ENCODE measurements around the gene INS.
"Not testable (repeated sequence)": the region's sequence is repeated elsewhere in the genome, so short reads cannot be mapped to it uniquely, and the experiment has no call there.

Gene INS

DNA sequence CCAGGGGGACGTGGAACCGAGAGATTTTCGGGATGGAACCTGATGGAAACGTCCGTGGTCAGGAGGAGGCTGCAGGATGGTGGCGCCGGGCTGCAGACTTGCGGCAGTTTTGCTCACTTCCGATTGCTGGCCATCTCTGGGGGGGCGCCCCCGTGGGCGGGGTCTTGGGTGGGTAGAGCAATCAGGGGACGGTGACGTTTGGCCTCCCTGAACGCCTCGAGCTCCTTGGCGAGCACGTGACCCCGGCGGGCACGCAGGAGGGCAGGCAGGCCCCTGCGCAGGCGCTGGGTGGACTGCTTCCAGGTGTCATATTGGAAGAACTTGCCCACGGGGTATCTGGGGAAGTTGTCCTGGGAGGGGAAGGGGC, 28.2 kb downstream of the INS start:
- DNase-seq (ENCODE audit: low spot score) = no peak

GRCh38 chr11:2132246-2132645, 28.8 kb downstream of the INS start:
- DNase-seq (ENCODE audit: low spot score) = no peak

GRCh38 chr11:2131371-2132236, 29.4 kb downstream of the INS start:
- no peak for DNase-seq (ENCODE audit: low spot score)

- DNase-seq (ENCODE audit: low spot score) = no peak
Observed at GRCh38 chr11:2130881-2131352, 30.1 kb downstream of the INS start.

GRCh38 chr11:2129699-2130366, 31.2 kb downstream of the INS start:
- DNase-seq (ENCODE audit: low spot score) = no peak

GRCh38 chr11:2129308-2129698, 31.7 kb downstream of the INS start:
- DNase-seq (ENCODE audit: low spot score) = no peak

DNA sequence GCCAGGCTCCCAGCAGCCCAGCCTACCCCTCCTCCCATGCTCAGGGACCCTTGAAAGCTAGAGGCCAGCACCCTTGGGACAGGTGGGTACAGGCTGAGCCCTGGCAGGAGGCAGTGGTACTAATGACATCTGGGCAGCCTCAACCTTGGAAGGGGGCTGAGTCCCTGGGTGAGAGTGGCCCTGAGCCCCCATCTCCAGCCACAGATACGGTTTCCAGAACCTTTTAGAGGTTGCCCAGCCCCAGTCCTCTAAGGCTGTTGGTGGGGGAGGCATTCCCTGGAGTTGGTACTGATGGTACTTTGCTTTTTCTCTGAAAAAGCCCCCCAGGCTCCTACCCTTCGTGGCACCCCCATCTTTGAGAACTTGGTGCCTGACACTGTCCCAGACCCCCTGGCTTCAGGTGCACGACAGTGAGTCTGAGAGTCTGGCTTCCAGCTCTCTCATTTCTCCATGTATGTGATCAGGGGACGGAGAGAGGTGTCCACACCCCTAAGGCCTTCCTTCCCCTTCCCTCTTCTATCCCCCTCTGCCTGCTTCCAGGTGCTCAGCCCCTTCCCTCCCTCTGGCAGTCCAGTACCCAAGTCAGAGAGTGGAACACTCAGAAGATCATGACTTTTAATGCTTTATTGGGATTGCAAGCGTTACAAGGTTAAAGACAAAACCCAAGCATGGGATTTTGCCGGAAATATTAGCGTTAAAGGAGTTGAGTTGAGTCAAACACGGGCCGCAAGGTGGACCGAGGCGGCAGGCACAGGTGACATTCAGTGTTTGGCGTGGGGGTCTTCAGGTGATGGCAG, 32.3 kb downstream of the INS start:
- no peak for DNase-seq (ENCODE audit: low spot score)

- DNase-seq (ENCODE audit: low spot score) = no peak
Observed at GRCh38 chr11:2128130-2128510, 32.9 kb downstream of the INS start.

DNA sequence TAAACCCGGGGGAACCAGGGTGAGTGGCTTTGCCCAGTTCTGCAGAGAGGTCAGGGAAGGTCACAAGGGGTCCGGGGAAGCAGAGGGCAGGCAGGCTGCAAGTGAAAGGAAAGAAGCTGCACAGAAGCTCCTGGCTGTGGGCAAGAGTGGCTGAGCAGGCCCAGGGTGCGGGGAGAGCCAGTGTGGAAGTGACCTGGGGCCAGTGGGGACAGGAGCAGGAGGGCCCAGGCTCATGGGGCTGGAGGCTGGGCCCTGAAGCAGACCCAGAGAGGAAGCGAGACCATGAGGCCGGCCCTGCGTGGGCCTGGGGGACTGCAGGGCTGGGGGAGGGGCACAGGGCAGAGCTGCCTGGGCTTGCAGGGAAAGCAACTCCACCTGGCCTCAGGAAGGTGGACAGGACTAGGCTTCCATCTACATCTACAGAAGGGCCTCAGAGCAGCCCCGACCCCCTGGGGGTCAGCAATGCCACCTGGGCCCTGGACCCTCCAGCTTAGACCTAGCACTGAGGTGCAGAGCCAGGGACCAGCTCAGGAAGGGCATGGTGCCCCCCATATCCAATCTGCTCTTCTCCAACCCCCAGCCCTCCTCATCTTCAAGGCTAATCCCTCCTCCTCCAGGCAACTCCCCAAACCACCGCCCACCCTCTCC, 33.4 kb downstream of the INS start:
- DNase-seq (ENCODE audit: low spot score) = no peak

- no peak for DNase-seq (ENCODE audit: low spot score)
Observed at GRCh38 chr11:2126520-2127085, 34.4 kb downstream of the INS start.

DNA sequence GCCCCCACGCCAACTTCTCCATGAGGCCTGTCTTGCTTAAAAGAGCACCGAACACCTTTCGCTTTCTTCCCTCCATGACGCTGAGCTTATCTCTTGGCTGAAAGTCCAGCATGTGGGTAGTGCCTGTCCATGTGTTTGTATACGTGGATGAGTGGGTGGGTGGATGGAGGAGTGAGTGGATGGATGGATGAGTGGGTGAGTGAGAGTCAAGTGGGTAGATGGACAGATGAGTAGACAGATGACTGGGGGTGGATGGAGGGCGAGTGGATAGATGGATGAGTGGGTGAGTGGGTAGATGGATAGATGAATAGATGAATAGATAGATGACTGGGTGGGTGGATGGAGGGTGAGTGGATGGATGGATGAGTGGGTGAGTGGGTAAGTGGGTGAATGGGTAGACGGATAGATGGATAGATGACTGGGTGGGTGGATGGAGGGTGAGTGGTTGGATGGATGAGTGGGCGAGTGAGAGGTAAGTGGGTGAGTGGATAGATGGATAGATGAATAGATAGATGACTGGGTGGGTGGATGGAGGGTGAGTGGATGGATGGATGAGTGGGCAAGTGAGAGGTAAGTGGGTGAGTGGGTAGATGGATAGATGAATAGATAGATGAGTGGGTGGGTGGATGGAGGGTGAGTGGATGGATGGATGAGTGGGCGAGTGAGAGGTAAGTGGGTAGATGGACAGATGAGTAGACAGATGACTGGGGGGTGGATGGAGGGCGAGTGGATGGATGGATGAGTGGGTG, 36.1 kb downstream of the INS start:
- not testable (repeated sequence) for DNase-seq (ENCODE audit: low spot score)

GRCh38 chr11:2123628-2123960, 37.4 kb downstream of the INS start:
- no peak for DNase-seq (ENCODE audit: low spot score)

DNA sequence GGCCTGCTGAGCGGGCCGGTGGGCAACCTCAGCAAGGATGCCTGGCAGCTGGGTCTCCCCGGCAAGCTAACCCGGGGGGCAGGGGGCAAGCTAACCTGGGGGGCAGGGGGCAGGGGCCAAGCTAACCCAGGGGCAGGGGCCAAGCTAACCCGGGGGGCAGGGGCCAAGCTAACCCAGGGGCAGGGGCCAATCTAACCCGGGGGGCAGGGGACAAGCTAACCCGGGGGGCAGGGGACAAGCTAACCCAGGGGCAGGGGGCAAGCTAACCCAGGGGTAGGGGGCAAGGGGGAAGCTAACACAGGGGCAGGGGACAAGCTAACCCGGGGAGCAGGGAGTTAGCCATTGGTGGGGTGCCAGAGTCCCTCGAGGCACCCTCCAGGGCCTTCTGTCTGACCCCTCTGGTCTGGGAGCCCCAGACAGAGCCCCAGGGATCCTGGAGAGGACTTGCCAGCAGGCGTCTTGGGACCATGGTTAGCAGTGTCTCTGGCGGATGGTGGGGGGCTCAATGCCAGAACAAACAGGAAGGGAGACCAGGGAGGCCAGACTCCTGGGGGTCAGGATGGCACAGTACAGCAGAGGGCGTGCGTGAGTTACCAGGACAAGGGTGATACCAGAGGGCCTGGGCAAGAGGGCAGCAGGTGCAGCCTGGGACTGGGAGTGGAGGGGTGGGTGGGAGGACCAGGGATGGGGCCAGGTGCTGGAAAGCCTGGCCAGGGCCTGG, 37.9 kb downstream of the INS start:
- no peak for DNase-seq (ENCODE audit: low spot score)

GRCh38 chr11:2122222-2122906, 38.6 kb downstream of the INS start:
- peak; percentile 67 for DNase-seq (ENCODE audit: low spot score)

- no peak for DNase-seq (ENCODE audit: low spot score)
Observed at GRCh38 chr11:2121227-2122130, 39.5 kb downstream of the INS start.

- DNase-seq (ENCODE audit: low spot score) = no peak
Observed at GRCh38 chr11:2120359-2121100, 40.5 kb downstream of the INS start.

GRCh38 chr11:2118677-2119076, 42.3 kb downstream of the INS start:
- no peak for DNase-seq (ENCODE audit: low spot score)

GRCh38 chr11:2116680-2117079, 44.3 kb downstream of the INS start:
- DNase-seq (ENCODE audit: low spot score) = no peak
